ENCODE measurements around the gene SLC35E1. TPM values are rescaled to one million over a fixed set of nuclear protein-coding genes. Genes with fewer than 3 reads are reported as not detected.

The SLC35E1 gene
- total and polyA plus RNA-seq, 2 experiments from 2014 or later: 17.0 to 30.3 TPM

DNA sequence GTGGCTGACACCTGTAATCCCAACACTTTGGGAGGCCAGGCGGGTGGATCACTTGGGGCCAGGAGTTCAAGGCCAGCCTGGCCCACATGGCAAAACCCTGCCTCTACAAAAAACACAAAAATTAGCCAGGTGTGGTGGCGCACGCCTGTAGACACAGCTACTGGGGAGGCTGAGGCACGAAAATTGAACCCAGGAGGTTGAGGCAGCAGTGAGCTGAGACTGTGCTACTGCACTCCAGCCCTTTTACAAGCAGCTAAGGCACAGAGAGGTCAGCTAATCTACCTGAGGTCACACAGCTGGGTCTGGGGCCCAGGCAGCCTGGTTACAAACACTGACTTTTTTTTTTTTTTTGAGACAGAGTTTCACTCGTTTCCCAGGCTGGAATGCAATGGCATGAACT is 28.6 kb upstream of the SLC35E1 start:
- H3K79me2 ChIP-seq (replicated peaks; ENCODE audit: insufficient read depth): peaks cover 94% of the 10 kb centered on the region
- H3K4me3 ChIP-seq: no peak overlapping the region
- ATAC-seq (no peak), DNase-seq (ENCODE audit: low spot score) (no peak)
- peaks cover 66% of the 10 kb centered on the region for H4K20me1 ChIP-seq (replicated peaks; ENCODE audit: insufficient read depth)
- no peaks in the 10 kb centered on the region for H3K36me3 ChIP-seq (ENCODE audit: insufficient read depth)
- peaks cover 8% of the 10 kb centered on the region for H3K27me3 Mint-ChIP-seq (ENCODE audit: insufficient read depth, low read depth, poor library complexity)
- no peak overlapping the region for H3K4me3 Mint-ChIP-seq
- H3K36me3 Mint-ChIP-seq (ENCODE audit: low read depth): no peaks in the 10 kb centered on the region; the same call in 2 of the 3 replicates
- no peak overlapping the region for H3K27ac Mint-ChIP-seq
- H3K9me3 Mint-ChIP-seq: no peaks in the 10 kb centered on the region; the same call in 1 of the 3 replicates
- H3K9me2 ChIP-seq (ENCODE audit: insufficient read depth): no peaks in the 10 kb centered on the region
- no peak overlapping the region for H2AFZ ChIP-seq
- TF ChIP-seq ZNF331 (CRISPR knock-in tag; IDR thresholded peaks at IDR 0.05; ENCODE audit: low read depth) (no peak), EZH2phosphoT487 (IDR thresholded peaks at IDR 0.05; ENCODE audit: unreplicated experiment) (no peak), NANOG (IDR thresholded peaks at IDR 0.05; ENCODE audit: borderline replicate concordance) (no peak), ZNF114 (CRISPR knock-in tag; IDR thresholded peaks at IDR 0.05) (no peak), EZH2 (IDR thresholded peaks at IDR 0.05; ENCODE audit: low read depth, unreplicated experiment) (no peak), JUNB (IDR thresholded peaks at IDR 0.05; ENCODE audit: unreplicated experiment) (no peak), ZNF462 (CRISPR knock-in tag; IDR thresholded peaks at IDR 0.05) (no peak)
- TF ChIP-seq, protein P1, sequence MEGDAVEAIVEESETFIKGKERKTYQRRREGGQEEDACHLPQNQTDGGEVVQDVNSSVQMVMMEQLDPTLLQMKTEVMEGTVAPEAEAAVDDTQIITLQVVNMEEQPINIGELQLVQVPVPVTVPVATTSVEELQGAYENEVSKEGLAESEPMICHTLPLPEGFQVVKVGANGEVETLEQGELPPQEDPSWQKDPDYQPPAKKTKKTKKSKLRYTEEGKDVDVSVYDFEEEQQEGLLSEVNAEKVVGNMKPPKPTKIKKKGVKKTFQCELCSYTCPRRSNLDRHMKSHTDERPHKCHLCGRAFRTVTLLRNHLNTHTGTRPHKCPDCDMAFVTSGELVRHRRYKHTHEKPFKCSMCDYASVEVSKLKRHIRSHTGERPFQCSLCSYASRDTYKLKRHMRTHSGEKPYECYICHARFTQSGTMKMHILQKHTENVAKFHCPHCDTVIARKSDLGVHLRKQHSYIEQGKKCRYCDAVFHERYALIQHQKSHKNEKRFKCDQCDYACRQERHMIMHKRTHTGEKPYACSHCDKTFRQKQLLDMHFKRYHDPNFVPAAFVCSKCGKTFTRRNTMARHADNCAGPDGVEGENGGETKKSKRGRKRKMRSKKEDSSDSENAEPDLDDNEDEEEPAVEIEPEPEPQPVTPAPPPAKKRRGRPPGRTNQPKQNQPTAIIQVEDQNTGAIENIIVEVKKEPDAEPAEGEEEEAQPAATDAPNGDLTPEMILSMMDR (conservative IDR thresholded peaks at IDR 0.05; ENCODE audit: low read depth in 2 of 2): no peak
- H3K4me1 ChIP-seq (ENCODE audit: insufficient read depth): no peaks in the 10 kb centered on the region
- H3K27me3 ChIP-seq (ENCODE audit: insufficient read depth): no peaks in the 10 kb centered on the region
- no peak overlapping the region for H3K27ac ChIP-seq (ENCODE audit: low read depth)
- no peak overlapping the region for H3K4me2 ChIP-seq
- H3F3A ChIP-seq (replicated peaks; ENCODE audit: low read depth): no peaks in the 10 kb centered on the region
- H3K4me1 Mint-ChIP-seq: no peaks in the 10 kb centered on the region
